ENCODE results near the gene TRMT1. TPM values are rescaled to one million over a fixed set of nuclear protein-coding genes. Genes with fewer than 3 reads are reported as not detected.
A peak's percentile ranks its signal among the peaks of the same experiment; 100 is the strongest.

Gene TRMT1
- total RNA-seq, 1 experiment from 2014 or later, result 63.2 TPM

DNA sequence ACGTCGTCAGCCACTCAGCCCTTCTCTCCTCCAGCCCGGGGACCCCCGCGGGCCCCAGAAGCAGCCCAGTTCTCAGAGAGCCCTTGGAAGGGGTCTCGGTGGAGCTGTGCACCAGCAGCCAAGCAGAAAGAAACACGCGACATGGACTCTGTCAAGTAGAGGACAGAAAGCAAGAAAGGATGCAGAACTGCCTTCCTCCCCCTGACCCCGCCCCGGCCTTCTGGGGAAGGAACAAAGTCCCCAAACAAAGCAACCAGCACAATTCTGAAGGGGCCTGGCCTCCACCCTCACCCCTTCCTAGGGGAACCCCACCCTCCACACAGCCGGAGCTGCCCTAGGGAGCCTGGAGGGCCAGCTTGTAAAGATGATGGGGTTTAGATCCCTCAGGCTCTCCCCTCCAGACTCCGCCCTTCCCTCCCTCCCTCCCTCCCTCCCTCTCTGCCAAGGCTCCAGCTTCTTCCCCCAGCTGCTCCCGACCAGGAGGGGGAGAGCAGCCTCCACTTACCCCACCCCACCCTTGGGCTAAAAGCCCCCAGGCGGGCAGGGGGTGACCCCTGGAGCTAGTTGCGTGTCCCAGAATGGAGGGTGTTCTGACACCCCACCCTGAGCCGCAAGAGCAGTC is 21.7 kb downstream of the TRMT1 start:
- intact Hi-C loops (cut with micrococcal nuclease), result loop anchor here (1.0 kb wide), 1 partner anchor 117 kb away; no protein-coding TSS in a partner anchor
- TF ChIP-seq, protein P1, sequence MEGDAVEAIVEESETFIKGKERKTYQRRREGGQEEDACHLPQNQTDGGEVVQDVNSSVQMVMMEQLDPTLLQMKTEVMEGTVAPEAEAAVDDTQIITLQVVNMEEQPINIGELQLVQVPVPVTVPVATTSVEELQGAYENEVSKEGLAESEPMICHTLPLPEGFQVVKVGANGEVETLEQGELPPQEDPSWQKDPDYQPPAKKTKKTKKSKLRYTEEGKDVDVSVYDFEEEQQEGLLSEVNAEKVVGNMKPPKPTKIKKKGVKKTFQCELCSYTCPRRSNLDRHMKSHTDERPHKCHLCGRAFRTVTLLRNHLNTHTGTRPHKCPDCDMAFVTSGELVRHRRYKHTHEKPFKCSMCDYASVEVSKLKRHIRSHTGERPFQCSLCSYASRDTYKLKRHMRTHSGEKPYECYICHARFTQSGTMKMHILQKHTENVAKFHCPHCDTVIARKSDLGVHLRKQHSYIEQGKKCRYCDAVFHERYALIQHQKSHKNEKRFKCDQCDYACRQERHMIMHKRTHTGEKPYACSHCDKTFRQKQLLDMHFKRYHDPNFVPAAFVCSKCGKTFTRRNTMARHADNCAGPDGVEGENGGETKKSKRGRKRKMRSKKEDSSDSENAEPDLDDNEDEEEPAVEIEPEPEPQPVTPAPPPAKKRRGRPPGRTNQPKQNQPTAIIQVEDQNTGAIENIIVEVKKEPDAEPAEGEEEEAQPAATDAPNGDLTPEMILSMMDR (IDR thresholded peaks at IDR 0.05; ENCODE audit: unreplicated experiment), result no peak
- H3K9me3 Mint-ChIP-seq (ENCODE audit: unreplicated experiment), result no peaks in the 10 kb centered on the region
- no peak for DNase-seq (ENCODE audit: unreplicated experiment)
- no peak overlapping the region for H3K4me3 Mint-ChIP-seq (ENCODE audit: unreplicated experiment)
- no peaks in the 10 kb centered on the region for H3K27me3 Mint-ChIP-seq (ENCODE audit: insufficient read depth, unreplicated experiment)
- POLR2A ChIA-PET, result no interaction called here
- peaks cover 11% of the 10 kb centered on the region for H3K36me3 Mint-ChIP-seq (ENCODE audit: insufficient read depth, unreplicated experiment)
- H3K27ac Mint-ChIP-seq (ENCODE audit: low read depth, unreplicated experiment), result no peak overlapping the region
- no TSS peak for BruUV-seq (replicated peaks)
- CTCF ChIA-PET, result interaction anchor here (0.6 to 7.6 kb wide), 22 partner anchors 9 to 336 kb away, joined by 3 to 97 read pairs (median 4); partner anchors contain the start of gene DAND5
- peaks cover 5% of the 10 kb centered on the region for H3K4me1 Mint-ChIP-seq (ENCODE audit: insufficient read depth, unreplicated experiment)

DNA sequence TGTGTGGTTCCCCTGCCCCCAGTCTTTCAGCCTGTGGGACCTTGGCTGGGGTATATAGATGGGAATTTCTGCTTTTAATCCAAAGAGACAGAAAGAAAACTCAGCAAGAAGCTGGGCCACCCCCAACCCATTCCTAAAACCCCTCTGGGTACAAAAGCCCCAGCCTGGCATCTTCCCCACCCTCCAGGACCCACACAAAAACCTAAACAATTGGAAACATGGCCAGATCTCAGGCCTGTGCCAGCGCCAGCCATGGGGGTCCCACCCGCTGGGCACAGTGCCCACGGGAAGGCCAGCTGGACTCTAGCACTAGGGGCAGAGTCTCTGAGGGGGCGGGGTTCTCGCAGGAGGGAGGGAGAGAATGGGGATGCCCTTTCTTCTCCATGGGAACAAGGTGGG is 22.4 kb downstream of the TRMT1 start:
- no TSS peak for BruUV-seq (replicated peaks)
- Mint-ChIP-seq H3K4me1 (ENCODE audit: insufficient read depth, unreplicated experiment) (peaks cover 5% of the 10 kb centered on the region), H3K4me3 (ENCODE audit: unreplicated experiment) (no peak overlapping the region), H3K36me3 (ENCODE audit: insufficient read depth, unreplicated experiment) (peaks cover 11% of the 10 kb centered on the region), H3K27me3 (ENCODE audit: insufficient read depth, unreplicated experiment) (no peaks in the 10 kb centered on the region), H3K9me3 (ENCODE audit: unreplicated experiment) (no peaks in the 10 kb centered on the region), H3K27ac (ENCODE audit: low read depth, unreplicated experiment) (no peak overlapping the region)
- intact Hi-C loops (cut with micrococcal nuclease), result loop anchor here (1.0 kb wide), 1 partner anchor 116 kb away; no protein-coding TSS in a partner anchor
- DNase-seq (ENCODE audit: unreplicated experiment), result no peak
- ChIA-PET CTCF (interaction anchor here (0.5 to 7.6 kb wide), 37 partner anchors 8 to 1169 kb away, joined by 3 to 97 read pairs (median 3); partner anchors contain the start of genes DAND5 and ZNF700), POLR2A (interaction anchor here (0.7 to 1.0 kb wide), 3 partner anchors 110 to 1445 kb away, joined by 3 to 4 read pairs (median 4); no protein-coding TSS in a partner anchor)
- TF ChIP-seq, protein P1 (IDR thresholded peaks at IDR 0.05; ENCODE audit: unreplicated experiment), result no peak

DNA sequence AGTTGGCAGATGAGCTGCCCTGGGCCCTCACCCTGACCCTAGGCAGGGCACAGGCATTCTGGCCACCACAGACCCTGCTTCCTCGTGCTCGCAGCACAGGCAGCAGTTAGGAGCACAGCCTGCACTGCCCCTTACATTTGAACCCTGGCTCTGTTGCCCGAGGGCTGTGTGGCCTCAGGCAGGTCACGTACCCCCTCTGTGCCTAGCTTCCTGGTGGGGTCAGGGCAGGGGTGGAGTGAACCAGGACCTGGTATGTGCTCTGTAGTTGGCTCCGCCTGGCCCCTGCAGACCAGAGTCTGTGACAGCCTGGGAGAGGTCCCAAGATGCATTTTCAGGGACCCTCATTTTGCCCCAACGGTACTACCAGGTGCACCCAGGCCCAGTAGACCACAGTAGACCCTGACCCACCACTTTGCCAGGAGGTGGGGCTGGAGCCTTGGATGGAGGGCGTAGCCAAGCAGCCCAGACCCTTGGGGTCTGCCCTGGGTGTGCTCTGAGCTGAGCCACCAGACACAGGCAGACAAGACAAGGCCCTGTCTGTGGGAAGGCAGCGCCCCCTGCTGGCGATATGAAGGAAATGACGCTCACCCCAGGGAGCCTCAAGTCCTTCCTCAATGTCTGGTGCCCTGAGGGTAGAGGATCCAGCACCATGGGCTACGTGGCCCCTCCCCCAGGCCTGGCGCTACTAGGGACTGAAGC is 23.0 kb downstream of the TRMT1 start:
- no peaks in the 10 kb centered on the region for H3K9me3 Mint-ChIP-seq (ENCODE audit: unreplicated experiment)
- ChIA-PET POLR2A (interaction anchor here (0.7 to 1.0 kb wide), 4 partner anchors 109 to 1446 kb away, joined by 3 to 4 read pairs (median 4); no protein-coding TSS in a partner anchor), CTCF (interaction anchor here (0.5 to 7.6 kb wide), 40 partner anchors 7 to 1169 kb away, joined by 3 to 97 read pairs (median 3); partner anchors contain the start of genes DAND5 and ZNF700)
- TF ChIP-seq, protein P1 (IDR thresholded peaks at IDR 0.05; ENCODE audit: unreplicated experiment), result peak; percentile 95
- peaks cover 5% of the 10 kb centered on the region for H3K4me1 Mint-ChIP-seq (ENCODE audit: insufficient read depth, unreplicated experiment)
- intact Hi-C loops (cut with micrococcal nuclease), result loop anchor here (1.0 kb wide), 1 partner anchor 115 kb away; no protein-coding TSS in a partner anchor
- H3K27me3 Mint-ChIP-seq (ENCODE audit: insufficient read depth, unreplicated experiment), result no peaks in the 10 kb centered on the region
- H3K4me3 Mint-ChIP-seq (ENCODE audit: unreplicated experiment), result no peak overlapping the region
- BruUV-seq (replicated peaks), result no TSS peak
- H3K36me3 Mint-ChIP-seq (ENCODE audit: insufficient read depth, unreplicated experiment), result peaks cover 11% of the 10 kb centered on the region
- no peak overlapping the region for H3K27ac Mint-ChIP-seq (ENCODE audit: low read depth, unreplicated experiment)
- peak; percentile 86 for DNase-seq (ENCODE audit: unreplicated experiment)

All from MCF 10A (cell line).